Measurements from ENCODE around the gene GP9.
"Not testable (repeated sequence)": the region's sequence is repeated elsewhere in the genome, so short reads cannot be mapped to it uniquely, and the experiment has no call there.

Gene GP9

GRCh38 chr3:129068291-129068886 is 7.8 kb downstream of the GP9 start:
- no peak for TF ChIP-seq CTCF (IDR thresholded peaks at IDR 0.05; ENCODE audit: extremely low read depth, missing control alignments)
- no peak for DNase-seq (ENCODE audit: low spot score)

- DNase-seq (ENCODE audit: low spot score) = not testable (repeated sequence)
Measured at GRCh38 chr3:129069313-129070085, 8.9 kb downstream of the GP9 start.

- TF ChIP-seq CTCF (IDR thresholded peaks at IDR 0.05; ENCODE audit: extremely low read depth, missing control alignments) = no peak
- no peak for DNase-seq (ENCODE audit: low spot score)
Measured at GRCh38 chr3:129070086-129070885, 9.7 kb downstream of the GP9 start.

GRCh38 chr3:129077222-129077621 is 16.6 kb downstream of the GP9 start:
- TF ChIP-seq CTCF (IDR thresholded peaks at IDR 0.05; ENCODE audit: extremely low read depth, missing control alignments) = no peak
- no peak for DNase-seq (ENCODE audit: low spot score)

GRCh38 chr3:129078510-129078909 is 17.9 kb downstream of the GP9 start:
- no peak for DNase-seq (ENCODE audit: low spot score)
- TF ChIP-seq CTCF (IDR thresholded peaks at IDR 0.05; ENCODE audit: extremely low read depth, missing control alignments) = no peak

- DNase-seq (ENCODE audit: low spot score) = no peak
- no peak for TF ChIP-seq CTCF (IDR thresholded peaks at IDR 0.05; ENCODE audit: extremely low read depth, missing control alignments)
Measured at GRCh38 chr3:129081503-129081902, 20.9 kb downstream of the GP9 start.

GRCh38 chr3:129082026-129082425 is 21.4 kb downstream of the GP9 start:
- no peak for TF ChIP-seq CTCF (IDR thresholded peaks at IDR 0.05; ENCODE audit: extremely low read depth, missing control alignments)
- no peak for DNase-seq (ENCODE audit: low spot score)

All from GM20000 (cell line).